MG63 (cell line): ENCODE results near the gene WASF3. TPM values are rescaled to one million over a fixed set of nuclear protein-coding genes. Genes with fewer than 3 reads are reported as not detected.
"Not testable (repeated sequence)": the region's sequence is repeated elsewhere in the genome, so short reads cannot be mapped to it uniquely, and the experiment has no call there.

Experiments used
- DNase-seq: peaks from one replicate; pipeline ENCODE4 v3.0.0-alpha.2; 2020
- H3K27me3 ChIP-seq: fragments of 250-450 bp; sonication (Bioruptor Pico); 2 replicates; pipeline ENCODE4 v1.5.1; 2020; ENCODE audit warnings: mild to moderate bottlenecking, moderate library complexity
- H3K36me3 ChIP-seq: fragments of 250-450 bp; sonication (Bioruptor Pico); 2 replicates; pipeline ENCODE4 v1.5.1; 2020; ENCODE audit warnings: mild to moderate bottlenecking, moderate library complexity
- H3K4me3 ChIP-seq: fragments of 250-450 bp; sonication (Bioruptor Pico); 2 replicates; pipeline ENCODE4 v1.5.1; 2020; ENCODE audit warnings: mild to moderate bottlenecking, moderate library complexity
- H3K9me3 ChIP-seq: fragments of 250-450 bp; sonication (Bioruptor Pico); 2 replicates; pipeline ENCODE4 v1.5.1; 2020; ENCODE audit warnings: mild to moderate bottlenecking, moderate library complexity
- total RNA-seq: library from RNA; depleted of rRNA; stranded (reverse); fragments of >200 nt; shearing (Covaris generic); gene quantifications from 2 replicates; pipeline ENCODE4 v1.2.3, GENCODE V29; 2014; ENCODE audit warnings: low replicate concordance; rRNA removed

WASF3 gene
- total RNA-seq, 1 experiment from 2014 or later = 6.0 TPM

DNA sequence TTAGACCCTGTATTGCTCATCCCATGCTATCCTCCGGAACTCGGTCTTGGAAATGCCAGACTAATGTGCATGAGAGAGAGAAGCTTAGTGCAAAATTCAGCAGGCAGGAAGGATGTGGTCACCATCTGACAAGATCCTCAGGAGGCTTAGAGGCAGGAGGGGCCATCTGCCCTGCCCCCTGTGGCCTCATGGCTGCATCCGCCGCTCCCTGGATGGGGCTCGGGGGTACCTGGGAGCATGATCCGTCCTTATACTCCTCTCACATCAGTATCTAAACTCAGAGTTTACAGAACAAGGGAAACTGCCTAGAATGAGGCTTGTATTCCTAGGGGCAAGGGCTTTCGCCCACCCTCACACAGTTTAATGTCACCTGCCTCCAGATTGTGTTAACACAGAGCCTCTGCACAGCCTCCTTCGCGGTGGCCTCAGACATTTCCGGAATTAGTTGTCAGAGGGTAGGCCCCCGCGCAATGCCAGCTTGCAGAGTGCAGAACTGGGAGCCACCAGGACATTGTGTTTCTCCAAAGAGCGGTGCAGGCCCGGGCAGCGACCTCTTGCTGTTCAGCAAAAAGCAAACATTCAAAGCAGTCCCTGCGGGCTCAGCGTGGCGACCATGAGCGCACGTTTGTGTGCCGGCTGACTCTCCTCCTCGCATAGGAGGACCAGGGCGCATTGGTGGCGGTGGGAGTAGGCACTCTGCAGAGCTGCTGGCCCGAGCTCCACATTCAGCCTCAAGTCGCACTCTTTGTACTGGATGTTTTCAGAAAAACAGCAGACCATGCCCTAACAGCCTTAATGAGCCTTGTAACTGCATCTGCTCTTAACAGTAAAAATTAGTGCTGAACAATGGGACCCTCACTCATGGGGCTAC, 164.0 kb downstream of the WASF3 start:
- no peak for DNase-seq
- peaks cover 6% of the 10 kb centered on the region; the same call in 1 of the 2 replicates for H3K27me3 ChIP-seq
- no peaks in the 10 kb centered on the region for H3K36me3 ChIP-seq
- no peaks in the 10 kb centered on the region for H3K9me3 ChIP-seq
- no peak overlapping the region for H3K4me3 ChIP-seq

DNA sequence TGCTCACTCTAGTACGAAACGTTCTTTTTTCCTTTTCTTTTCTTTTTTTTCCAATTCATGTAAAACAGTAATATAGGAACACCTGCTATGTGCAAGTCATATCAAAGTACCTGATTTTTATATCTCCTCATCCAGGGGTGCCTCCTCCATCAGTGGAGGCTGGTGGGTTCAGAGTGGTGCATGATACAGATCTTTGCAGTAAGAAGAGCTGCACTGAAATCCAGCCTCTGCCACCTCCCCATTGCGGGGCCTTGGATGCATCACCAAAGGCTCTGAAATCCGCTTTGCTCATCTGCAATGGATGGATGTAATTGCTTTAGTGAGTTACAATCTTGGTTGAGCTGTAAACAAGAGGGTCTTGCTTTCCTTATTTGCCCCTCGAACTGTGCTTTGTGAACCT, 164.8 kb downstream of the WASF3 start:
- no peak overlapping the region for H3K4me3 ChIP-seq
- no peaks in the 10 kb centered on the region for H3K9me3 ChIP-seq
- no peak for DNase-seq
- H3K27me3 ChIP-seq = peaks cover 6% of the 10 kb centered on the region; the same call in 1 of the 2 replicates
- no peaks in the 10 kb centered on the region for H3K36me3 ChIP-seq

DNA sequence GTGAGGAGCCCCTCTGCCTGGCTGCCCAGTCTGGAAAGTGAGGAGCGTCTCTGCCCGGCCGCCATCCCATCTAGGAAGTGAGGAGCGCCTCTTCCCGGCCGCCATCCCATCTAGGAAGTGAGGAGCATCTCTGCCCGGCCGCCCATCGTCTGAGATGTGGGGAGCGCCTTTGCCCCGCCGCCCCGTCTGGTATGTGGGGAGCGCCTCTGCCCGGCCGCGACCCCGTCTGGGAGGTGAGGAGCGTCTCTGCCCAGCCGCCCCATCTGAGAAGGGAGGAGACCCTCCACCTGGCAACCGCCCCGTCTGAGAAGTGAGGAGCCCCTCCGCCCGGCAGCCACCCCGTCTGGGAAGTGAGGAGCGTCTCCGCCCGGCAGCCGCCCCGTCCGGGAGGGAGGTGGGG, 166.1 kb downstream of the WASF3 start:
- H3K4me3 ChIP-seq, DNase-seq, H3K36me3 ChIP-seq, H3K9me3 ChIP-seq, H3K27me3 ChIP-seq: not testable (repeated sequence)

DNA sequence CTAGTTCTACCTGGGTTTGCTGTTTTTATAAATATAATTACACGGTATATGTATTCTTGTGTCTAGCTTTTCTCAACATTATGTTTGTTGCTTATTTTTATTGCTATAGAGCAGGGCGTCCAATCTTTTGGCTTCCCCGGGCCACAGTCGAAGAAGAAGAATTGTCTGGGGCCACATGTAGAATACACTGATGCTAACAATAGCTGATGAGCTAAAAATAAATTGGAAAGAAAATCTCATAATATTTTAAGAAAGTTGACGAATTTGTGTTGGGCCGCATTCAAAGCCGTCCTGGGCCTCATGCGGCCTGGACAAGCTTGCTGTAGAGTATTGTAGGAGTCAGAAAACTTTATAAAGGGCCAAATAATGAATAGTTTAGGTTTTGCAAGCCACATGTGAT, 169.2 kb downstream of the WASF3 start:
- Histone ChIP-seq H3K9me3 (no peaks in the 10 kb centered on the region), H3K36me3 (no peaks in the 10 kb centered on the region), H3K4me3 (no peak overlapping the region), H3K27me3 (peaks cover 15% of the 10 kb centered on the region)
- no peak for DNase-seq

DNA sequence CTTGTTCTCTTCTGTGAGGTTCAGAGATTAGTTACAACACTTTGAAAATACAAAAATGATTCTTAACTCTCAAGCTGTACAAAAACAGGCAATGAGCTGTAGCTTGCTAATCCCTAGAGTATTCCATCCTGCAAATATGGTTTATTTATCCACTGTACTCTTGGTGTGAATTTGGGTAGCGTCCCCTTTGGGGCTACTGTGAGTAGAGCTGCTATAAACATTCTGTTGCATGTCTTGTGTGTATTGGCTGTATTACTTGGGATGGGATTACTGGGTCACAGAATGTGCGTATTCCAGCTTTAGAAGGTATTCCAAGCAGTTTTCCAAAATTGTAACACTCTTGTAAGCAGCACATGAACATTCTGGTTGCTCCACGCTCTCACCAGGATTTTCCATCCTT, 169.6 kb downstream of the WASF3 start:
- DNase-seq = no peak
- no peak overlapping the region for H3K4me3 ChIP-seq
- no peaks in the 10 kb centered on the region for H3K9me3 ChIP-seq
- peaks cover 15% of the 10 kb centered on the region for H3K27me3 ChIP-seq
- H3K36me3 ChIP-seq = no peaks in the 10 kb centered on the region

DNA sequence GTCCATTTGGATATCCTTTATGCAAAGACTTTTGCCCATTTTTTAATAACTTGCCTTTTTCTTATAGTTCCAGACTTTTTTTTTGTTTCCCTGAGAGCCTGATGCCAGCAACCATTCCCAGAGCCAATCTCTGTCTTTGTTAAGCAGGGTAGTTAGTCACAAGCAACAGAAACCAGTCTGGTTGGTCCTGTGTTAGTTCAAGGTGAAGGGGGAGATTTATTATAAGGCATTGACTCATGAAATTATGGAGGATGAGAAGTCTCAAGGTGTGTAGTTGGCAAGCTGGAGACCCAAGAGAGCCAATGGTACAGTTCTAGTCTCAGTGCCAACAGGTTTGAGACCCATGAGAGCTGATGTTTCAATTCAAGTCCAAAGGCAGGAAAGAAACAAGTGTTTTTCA, 170.2 kb downstream of the WASF3 start:
- no peak overlapping the region for H3K4me3 ChIP-seq
- no peaks in the 10 kb centered on the region for H3K36me3 ChIP-seq
- H3K9me3 ChIP-seq = no peaks in the 10 kb centered on the region
- H3K27me3 ChIP-seq = peaks cover 11% of the 10 kb centered on the region
- DNase-seq = no peak

DNA sequence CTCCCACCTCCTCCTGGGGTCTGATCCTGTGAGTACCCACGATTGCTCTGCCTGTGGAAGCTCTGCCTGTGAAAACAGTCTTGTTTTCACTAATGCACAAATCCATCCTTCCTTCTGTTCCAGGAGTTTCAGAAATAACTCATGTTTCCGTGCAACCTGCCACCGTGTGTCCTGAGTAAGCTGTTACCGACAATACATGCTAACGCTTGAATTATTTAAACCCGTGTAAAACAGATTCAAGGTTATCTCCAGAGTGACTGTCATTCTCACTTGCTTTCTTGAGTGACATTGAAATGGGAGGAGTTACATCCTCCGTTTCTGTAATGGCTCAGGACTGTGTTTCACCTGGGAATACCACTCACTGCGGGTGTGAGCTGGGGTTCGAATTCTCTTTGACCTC, 178.2 kb downstream of the WASF3 start:
- DNase-seq = no peak
- Histone ChIP-seq H3K9me3 (no peaks in the 10 kb centered on the region; the same call in 1 of the 2 replicates), H3K27me3 (peaks cover 9% of the 10 kb centered on the region), H3K36me3 (no peaks in the 10 kb centered on the region), H3K4me3 (no peak overlapping the region)

Other genes with a start within 250 kb of the WASF3 start
- not detected in 2 replicates for gene GPR12, start 203.1 kb downstream of the WASF3 start, total RNA-seq